NCI-H2171 treated with DMSO at 0.1 percent for 48 hours (cell line): ENCODE measurements around the gene INAFM1.
"Not testable (repeated sequence)": the region's sequence is repeated elsewhere in the genome, so short reads cannot be mapped to it uniquely, and the experiment has no call there.

Experiments
- DNase-seq: peaks from one replicate; lab custom pipeline; 2025; lab: John Stamatoyannopoulos, UW

Gene INAFM1

GRCh38 chr19:47240996-47241918 is 33.4 kb upstream of the INAFM1 start:
- peak; percentile 77 for DNase-seq

- no peak for DNase-seq
Measured at GRCh38 chr19:47241919-47242577, 32.6 kb upstream of the INAFM1 start.

GRCh38 chr19:47243364-47243775 is 31.3 kb upstream of the INAFM1 start:
- DNase-seq = peak; percentile 49

DNA sequence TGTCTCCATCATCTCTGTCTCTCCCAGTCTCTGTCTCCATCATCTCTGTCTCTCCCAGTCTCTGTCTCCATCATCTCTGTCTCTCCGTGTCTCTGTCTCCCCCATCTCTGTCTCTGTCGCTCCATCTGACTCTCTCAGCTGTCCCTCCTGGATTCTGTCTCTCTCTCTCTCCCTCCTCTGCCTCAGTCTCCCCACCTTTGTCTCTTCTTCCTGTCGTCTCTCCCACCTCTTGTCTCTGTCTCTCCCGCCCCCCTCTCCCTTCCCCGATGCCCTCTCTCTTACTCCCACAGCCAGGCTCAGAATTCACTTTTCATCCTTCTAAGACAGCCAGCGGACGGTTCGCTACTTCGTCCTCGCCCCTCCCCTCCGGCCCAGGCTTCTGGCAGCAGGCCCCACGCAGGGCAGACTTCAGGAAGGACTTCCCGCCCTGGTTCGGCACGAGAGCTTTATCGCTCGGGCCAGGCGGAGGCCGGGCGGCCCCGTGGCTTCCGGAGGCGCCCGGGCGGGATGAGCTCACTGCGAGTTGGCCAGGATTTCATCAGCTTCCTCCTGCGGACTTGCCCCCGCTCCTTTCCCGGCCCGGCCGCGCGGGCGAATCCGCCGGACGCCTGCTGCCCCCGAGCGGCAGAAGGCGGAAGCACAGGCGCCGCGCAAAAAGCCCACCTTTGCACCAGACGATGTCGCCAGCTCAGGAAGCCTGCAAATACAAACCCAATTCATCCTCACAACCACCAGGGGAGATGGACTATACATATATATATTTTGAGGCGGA is 30.7 kb upstream of the INAFM1 start:
- DNase-seq = peak; percentile 75

DNA sequence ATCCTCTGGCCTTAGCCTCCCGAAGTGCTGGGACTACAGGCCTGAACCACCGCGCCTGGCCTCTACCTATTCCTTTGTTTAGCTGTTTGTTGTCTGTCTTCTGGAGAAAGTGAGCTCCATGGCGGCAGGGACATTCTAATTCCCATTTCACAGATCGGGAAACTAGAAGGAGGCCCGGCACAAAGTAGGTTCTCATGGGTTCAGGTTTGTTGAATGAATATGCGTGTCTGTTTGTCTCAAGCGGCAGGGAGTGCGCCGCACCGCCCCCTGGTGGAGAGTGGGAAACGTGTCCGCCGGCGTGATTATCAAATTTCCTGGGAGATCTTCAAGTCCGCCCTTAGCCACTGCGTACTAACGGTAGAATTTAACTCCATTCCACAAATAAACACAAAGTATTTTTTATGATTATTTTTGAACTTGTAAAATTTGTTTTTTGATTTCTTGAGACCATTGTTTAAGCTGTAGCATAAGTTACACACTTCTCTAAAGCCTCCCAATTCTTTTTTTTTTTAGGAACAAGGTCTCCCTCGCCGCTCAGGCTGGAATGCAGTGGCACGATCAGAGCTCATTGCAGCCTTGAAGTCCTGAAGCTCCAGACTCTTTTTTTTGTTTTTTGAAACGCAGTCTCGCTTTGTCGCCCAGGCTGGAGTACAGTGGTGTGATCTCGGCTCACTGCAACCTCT is 27.2 kb upstream of the INAFM1 start:
- peak; percentile 40 for DNase-seq

GRCh38 chr19:47253016-47253415 is 21.7 kb upstream of the INAFM1 start:
- not testable (repeated sequence) for DNase-seq

DNA sequence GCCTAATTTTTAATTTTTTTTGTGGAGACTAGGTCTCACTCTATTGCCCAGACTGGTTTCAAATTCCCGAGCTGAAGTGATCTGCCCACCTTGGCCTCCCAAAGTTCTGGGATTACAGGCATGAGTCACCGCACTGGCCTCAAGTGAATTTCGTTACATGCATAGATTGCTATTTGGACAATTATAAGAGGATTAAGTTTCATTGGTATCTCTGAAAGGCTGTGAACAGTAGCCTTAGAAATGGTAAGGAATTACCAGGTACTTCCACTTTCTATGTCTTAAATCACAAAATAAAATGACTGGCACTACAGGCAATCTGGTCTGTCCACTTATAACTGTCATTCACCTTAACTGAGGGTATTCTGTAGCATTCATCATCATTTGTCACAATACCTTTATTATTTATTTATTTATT is 21.2 kb upstream of the INAFM1 start:
- no peak for DNase-seq

GRCh38 chr19:47253970-47254369 is 20.7 kb upstream of the INAFM1 start:
- DNase-seq = no peak

DNA sequence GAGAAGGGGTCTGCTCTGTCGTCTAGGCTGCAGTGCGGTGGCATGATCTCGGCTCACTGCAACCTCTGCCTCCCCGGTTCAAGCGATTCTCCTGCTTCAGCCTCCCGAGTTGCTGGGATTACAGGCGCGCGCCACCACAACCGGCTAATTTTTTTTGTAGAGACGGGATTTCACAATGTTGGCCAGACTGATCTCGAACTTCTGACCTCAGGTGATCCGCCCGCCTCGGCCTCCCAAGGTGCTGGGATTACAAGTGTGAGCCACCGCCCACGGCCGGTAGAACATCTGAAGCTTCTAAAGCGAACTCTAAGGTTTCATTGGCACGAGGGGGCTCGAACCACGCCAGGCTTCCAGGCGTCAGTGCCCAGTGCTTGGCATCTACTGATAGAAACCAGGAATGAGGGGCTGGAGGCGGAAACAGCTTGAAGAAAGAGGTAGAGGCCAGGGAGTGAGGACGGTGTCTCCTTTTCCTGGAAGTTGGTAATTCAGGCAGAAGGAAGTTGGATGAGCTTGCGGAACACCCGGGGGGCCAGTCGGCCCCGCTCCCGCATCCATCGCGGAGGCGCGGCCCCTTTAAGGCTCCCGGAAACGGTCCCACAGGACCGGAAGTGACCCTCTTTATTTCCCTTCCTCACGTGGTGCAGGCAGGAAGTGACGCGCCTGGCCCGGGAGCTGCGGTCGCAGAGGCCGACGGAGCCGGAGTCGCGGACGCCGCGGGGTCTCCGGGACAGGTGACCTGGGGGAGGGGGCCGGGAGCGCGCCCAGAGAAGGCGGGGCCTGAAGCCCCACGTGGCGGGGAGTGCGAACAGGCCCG is 18.6 kb upstream of the INAFM1 start, which contains the start of gene CCDC9:
CCDC9 (plus strand) TSS at position 647 of the 814 bp plus-strand sequence. CDS start 1,876 bp downstream, outside the sequence.
- peak; percentile 99 for DNase-seq

- DNase-seq = peak; percentile 100
Measured at GRCh38 chr19:47256693-47257410, 17.8 kb upstream of the INAFM1 start.

DNA sequence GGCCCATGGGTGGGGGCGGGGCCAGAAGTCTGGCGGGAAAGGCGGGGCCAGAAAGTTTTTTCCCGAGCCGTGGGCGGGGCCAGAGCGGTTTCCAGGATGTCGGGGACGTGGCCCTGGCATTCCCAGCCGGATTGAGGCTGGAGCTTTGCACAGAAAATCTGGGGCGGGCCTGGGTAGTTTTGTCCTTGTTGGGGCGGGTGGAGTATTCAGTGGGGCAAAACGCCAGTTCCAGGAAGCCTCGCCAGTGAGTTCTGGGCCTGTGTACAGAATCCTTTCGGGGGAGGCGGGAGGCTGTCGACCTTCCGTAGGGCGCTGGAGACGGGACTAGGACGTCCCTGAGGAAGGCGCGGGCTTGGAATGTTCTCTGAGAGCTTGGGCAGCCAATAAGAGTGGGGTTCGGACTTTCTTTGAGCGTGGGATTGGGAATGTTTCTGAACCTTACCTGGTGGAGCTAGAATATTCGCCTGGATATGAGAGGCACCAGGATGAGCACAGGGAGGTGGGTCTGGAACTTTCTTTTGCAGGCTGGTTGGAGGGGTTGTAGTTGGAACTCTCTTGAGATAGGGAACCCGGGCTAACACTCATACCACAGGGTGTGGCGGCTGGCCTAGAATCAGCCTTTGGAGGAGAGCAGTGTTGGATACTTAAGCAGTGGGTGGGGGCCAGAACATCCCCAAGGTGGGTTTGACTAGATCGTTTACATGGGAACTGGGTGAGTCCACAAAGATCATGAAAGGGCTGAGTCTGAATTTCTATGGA is 17.1 kb upstream of the INAFM1 start:
- DNase-seq = no peak

DNA sequence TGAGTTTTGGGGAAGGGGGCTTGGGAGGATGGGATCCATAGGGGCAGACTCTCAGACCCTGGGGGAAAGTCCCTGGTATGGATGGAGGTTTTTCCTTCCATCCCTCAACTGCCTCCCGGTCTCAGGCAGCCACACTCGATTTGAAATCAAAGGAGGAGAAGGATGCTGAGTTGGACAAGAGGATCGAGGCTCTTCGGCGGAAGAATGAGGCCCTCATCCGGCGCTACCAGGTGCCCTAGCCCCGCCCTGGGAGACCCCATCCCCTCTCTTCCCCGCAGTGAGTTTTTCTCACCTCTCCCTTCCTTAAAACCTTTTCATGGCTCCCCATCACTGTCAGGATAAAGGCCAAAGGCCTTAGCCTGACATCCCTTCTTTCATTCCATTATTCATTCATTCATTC is 16.3 kb upstream of the INAFM1 start:
- DNase-seq = no peak

DNA sequence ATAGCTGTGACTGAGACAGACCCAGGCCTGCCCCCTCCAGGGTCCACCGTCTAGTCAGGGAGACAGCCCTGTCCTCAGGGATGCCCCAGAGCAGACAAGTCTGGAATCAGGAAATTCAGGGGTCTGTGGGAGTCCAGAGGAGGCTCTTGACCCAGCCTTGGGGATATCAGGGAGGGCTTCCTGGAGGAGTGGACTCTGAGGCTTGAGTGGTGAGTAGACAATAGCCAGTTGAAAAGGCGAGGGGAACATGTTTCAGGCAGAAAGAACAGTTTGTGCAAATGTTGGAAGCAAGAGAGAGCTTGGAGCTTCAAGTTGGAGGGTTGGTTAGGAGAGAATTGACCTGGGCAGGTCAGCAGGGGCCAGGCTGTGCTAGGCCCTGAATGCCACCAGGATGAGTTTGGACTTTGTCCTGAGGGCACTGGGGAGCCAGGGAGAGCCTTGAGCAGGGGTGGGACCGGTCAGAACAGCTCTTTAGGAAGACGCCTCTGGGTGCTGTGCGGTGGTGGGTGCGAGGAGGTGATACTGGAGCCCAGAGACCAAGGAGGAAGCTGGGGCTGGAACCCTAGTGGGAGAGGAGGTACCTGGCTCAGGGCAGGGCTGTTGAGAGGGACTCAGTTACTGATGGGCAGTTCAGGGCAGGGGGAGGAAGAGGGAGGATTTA is 15.7 kb upstream of the INAFM1 start:
- no peak for DNase-seq

DNA sequence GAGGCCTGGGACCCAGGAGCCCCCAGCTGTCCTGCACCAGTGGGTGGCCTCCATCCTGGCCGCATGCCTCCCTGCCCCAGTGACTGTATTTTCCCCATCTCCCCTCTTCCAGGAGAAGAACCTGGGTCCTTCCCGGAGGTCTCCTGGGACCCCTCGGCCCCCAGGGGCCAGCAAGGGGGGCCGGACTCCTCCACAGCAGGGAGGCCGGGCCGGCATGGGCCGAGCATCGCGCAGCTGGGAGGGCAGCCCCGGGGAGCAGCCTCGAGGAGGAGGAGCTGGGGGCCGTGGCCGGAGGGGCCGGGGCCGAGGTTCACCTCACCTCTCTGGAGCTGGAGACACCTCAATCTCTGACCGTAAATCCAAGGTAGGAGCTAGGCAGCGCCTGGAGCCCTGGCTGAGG is 14.2 kb upstream of the INAFM1 start:
- DNase-seq = no peak

DNA sequence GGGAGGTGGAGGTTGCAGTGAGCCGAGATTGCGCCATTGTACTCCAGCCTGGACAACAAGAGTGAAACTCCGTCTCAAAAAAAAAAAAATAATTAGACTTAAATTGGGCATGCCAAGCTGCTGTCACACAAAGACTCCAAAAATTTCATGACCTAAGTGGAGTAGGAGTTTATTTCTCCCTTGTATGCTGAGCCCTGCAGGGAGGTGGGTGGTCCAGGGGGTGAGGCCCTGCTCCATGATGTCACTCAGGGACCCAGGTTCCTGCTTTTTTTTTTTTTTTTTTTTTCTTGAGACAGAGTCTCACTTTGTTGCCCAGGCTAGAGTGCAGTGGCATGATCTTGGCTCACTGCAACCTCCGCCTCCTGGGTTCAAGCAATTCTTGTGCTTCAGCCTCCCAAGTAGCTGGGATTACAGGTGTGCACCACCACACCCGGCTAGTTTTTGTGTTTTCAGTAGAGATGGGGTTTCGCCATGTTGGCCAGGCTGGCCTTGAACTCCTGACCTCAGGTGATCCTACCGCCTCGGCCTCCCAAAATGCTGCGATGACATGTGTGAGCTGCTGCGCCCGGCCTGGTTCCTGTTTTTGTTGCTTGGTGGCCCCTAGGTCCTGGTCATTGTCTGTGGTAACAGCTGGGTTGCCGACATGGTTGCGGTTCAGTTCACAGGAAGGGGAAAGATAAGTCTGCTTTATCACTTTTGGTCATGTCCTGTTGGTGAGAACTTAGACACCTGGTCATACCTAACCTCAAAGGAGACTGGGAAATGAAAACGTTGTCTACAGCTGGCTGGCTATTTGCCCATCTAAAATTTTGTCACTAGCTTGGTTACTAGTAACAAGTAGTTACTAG is 12.5 kb upstream of the INAFM1 start:
- DNase-seq = not testable (repeated sequence)

DNA sequence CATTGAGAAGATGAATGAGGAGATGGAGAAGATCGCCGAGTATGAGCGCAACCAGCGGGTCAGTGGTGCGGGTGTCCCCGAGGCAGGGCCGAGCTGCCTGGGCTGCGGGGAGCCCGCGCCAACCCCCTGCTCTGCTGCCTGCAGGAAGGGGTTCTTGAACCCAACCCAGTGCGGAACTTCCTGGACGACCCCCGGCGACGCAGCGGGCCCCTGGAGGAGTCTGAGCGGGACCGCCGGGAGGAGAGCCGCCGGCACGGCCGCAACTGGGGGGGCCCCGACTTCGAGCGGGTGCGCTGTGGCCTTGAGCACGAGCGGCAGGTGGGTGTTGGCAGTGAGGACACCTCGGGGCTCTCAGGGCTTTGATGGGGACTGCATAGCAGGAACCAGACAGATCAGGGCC is 10.1 kb upstream of the INAFM1 start:
- DNase-seq = no peak

DNA sequence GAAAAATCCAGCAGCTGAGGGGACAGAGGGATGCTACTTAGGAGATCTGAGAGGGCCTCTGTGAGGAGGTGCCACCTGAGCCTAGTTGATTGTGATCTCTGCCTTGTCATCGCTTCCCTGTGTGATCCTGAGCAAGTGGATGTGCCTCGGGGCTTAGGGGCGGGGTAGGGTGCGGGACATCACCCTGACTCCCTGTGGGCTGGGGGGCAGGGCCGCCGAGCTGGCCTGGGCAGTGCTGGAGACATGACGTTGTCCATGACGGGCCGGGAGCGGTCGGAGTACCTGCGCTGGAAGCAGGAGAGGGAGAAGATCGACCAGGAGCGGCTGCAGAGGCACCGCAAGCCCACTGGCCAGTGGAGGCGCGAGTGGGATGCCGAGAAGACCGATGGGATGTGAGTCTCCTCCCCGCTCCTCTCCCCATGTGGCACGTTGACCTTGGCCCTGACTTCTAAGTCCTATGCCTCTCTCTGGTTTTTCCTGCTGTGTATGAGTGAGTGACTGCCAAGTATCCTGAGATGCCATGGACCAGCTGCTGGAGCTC is 8.2 kb upstream of the INAFM1 start:
- no peak for DNase-seq

- DNase-seq = no peak
Measured at GRCh38 chr19:47267350-47267759, 7.3 kb upstream of the INAFM1 start.
